Endothelial cell of umbilical vein (primary cell): ENCODE measurements around the gene CHST11. TPM values are rescaled to one million over a fixed set of nuclear protein-coding genes. Genes with fewer than 3 reads are reported as not detected.

Experiments
- BruUV-seq: library from RNA; stranded (reverse); fragments of 400-500 nt; replicated peaks from 2 replicates; lab custom pipeline; 2021; lab: Mats Ljungman, UMichigan
- CTCF ChIA-PET: fragments of 300-600, 350-600 bp; sonication (Branson Sonifier 250); formaldehyde crosslinking; loops from one replicate; lab custom pipeline; 2021; ENCODE audit warnings: antibody characterized with exemption, inconsistent platforms; lab: Charles Lee
- POLR2A ChIA-PET: fragments of 300-600, 350-600 bp; sonication (Branson Sonifier 250); formaldehyde crosslinking; loops from one replicate; lab custom pipeline; 2021; ENCODE audit warnings: antibody characterized with exemption, inconsistent platforms; lab: Charles Lee
- DNase-seq: peaks from one replicate; pipeline ENCODE4 v3.0.0-alpha.2; 2011; ENCODE audit warnings: low read depth, low spot score
- FAIRE-seq: peaks from 2 replicates; lab custom pipeline; 2011; peaks lifted over from hg19 to GRCh38; lab: Jason Lieb, UNC
- H2AFZ ChIP-seq: 2 replicates; pipeline ENCODE4 v1.6.0; 2012; ENCODE audit warnings: low read depth, low read length, control low read depth, inconsistent platforms
- H3K27ac ChIP-seq: 2 replicates; pipeline ENCODE4 v1.5.1; 2011; ENCODE audit warnings: low read depth, mild to moderate bottlenecking, control low read depth, low read length, moderate library complexity; ENCODE audit not compliant: insufficient read depth
- H3K27me3 ChIP-seq, 2 experiments: 2 replicates each; pipeline versions ENCODE4 v1.6.0 to v1.6.1; 2011; ENCODE audit warnings: low read length in 2 of 2, mixed read lengths in 1 of 2; ENCODE audit not compliant: control insufficient read depth in 2 of 2, insufficient read depth in 2 of 2
- H3K36me3 ChIP-seq, 2 experiments: 2 replicates in 1 of 2; 3 replicates in 1 of 2; pipeline ENCODE4 v1.5.1; 2011; ENCODE audit warnings: low read length in 2 of 2, mild to moderate bottlenecking in 1 of 2, moderate library complexity in 1 of 2; ENCODE audit not compliant: control insufficient read depth in 2 of 2, insufficient read depth in 2 of 2; ENCODE audit errors: extremely low read depth in 1 of 2
- H3K4me1 ChIP-seq: 3 replicates; pipeline ENCODE4 v1.5.1; 2011; ENCODE audit warnings: mild to moderate bottlenecking, low read length; ENCODE audit not compliant: control insufficient read depth, insufficient read depth; ENCODE audit errors: extremely low read depth
- H3K4me2 ChIP-seq: 2 replicates; pipeline ENCODE4 v1.6.1; 2011; ENCODE audit warnings: low read length, control low read depth, mixed read lengths; ENCODE audit not compliant: insufficient read depth
- H3K4me3 ChIP-seq, 3 experiments: fragments of 200-600 bp in 1 of 3; sonication (generic), shearing (Covaris generic) in 1 of 3; replicated peaks in 1 of 3; 2 replicates each; pipeline ENCODE4 v1.5.1; 2011 to 2016; ENCODE audit warnings: control low read depth in 3 of 3, low read length in 3 of 3, mild to moderate bottlenecking in 2 of 3, inconsistent platforms in 1 of 3, low read depth in 1 of 3, moderate library complexity in 1 of 3; ENCODE audit not compliant: insufficient read depth in 1 of 3
- H3K79me2 ChIP-seq: 2 replicates; pipeline ENCODE4 v1.6.0; 2012; ENCODE audit warnings: low read length, inconsistent platforms; ENCODE audit not compliant: control insufficient read depth, insufficient read depth
- H3K9ac ChIP-seq: replicated peaks from 2 replicates; pipeline ENCODE3; 2011; ENCODE audit warnings: low read length, control low read depth; ENCODE audit not compliant: insufficient read depth; ENCODE audit errors: extremely low read depth
- H3K9me1 ChIP-seq: replicated peaks from 3 replicates; pipeline ENCODE4 v1.6.0; 2011; ENCODE audit warnings: mild to moderate bottlenecking, low read length; ENCODE audit not compliant: control insufficient read depth, insufficient read depth; ENCODE audit errors: extremely low read depth
- H3K9me3 ChIP-seq: replicated peaks from 2 replicates; pipeline ENCODE4 v1.5.1; 2012; ENCODE audit warnings: low read length, inconsistent platforms; ENCODE audit not compliant: control insufficient read depth, insufficient read depth
- H4K20me1 ChIP-seq: replicated peaks from 2 replicates; pipeline ENCODE3; 2011; ENCODE audit warnings: mild to moderate bottlenecking, low read length; ENCODE audit not compliant: control insufficient read depth, insufficient read depth; ENCODE audit errors: extremely low read depth
- CTCF ChIP-seq, 2 donors: IDR thresholded peaks; 1 replicate in 1 of 2; 2 replicates in 1 of 2; pipeline ENCODE4 v1.5.1; 2011; ENCODE audit warnings: low read length in 2 of 2, mild to moderate bottlenecking in 2 of 2, moderate library complexity in 2 of 2, control low read depth in 1 of 2, inconsistent platforms in 1 of 2, low read depth in 1 of 2; ENCODE audit not compliant: insufficient read depth in 1 of 2; ENCODE audit errors: extremely low read depth in 1 of 2
- EZH2 ChIP-seq: IDR thresholded peaks from 2 replicates; pipeline ENCODE4 v1.6.1; 2012; ENCODE audit warnings: borderline replicate concordance, low read depth, mild to moderate bottlenecking, moderate library complexity, low read length, inconsistent platforms; ENCODE audit not compliant: severe bottlenecking
- FOS ChIP-seq: IDR thresholded peaks from 2 replicates; pipeline ENCODE4 v1.6.1; 2011; ENCODE audit warnings: mild to moderate bottlenecking, low read length, moderate library complexity, borderline replicate concordance; ENCODE audit not compliant: insufficient read depth
- GATA2 ChIP-seq: IDR thresholded peaks from 2 replicates; pipeline ENCODE4 v1.7.0; 2011; ENCODE audit warnings: low read depth, mild to moderate bottlenecking, moderate library complexity, mixed read lengths, low read length; ENCODE audit not compliant: insufficient read length, insufficient read depth
- JUN ChIP-seq: IDR thresholded peaks from 2 replicates; pipeline ENCODE4 v1.6.1; 2011; ENCODE audit warnings: borderline replicate concordance, low read depth; ENCODE audit not compliant: insufficient read length, insufficient read depth
- MAX ChIP-seq: IDR thresholded peaks from 2 replicates; pipeline ENCODE4 v1.6.1; 2011; ENCODE audit not compliant: insufficient read depth, insufficient read length
- MYC ChIP-seq: IDR thresholded peaks from one replicate; pipeline ENCODE4 v1.6.1; 2011; ENCODE audit warnings: mild to moderate bottlenecking, low read depth, low read length
- POLR2A ChIP-seq: IDR thresholded peaks from 2 replicates; pipeline ENCODE4 v1.6.1; 2012; ENCODE audit warnings: low read depth, mild to moderate bottlenecking, control low read depth, low read length
- POLR2AphosphoS5 ChIP-seq: IDR thresholded peaks from 2 replicates; pipeline ENCODE4 v1.6.1; 2012; ENCODE audit warnings: low read depth, mild to moderate bottlenecking, control low read depth, low read length, moderate library complexity; ENCODE audit not compliant: insufficient read depth
- dilution Hi-C: fragments of 300-500 bp; cut with MboI; formaldehyde crosslinking; loops from one replicate; pipeline ENCODE4 v1.15.0; 2019; ENCODE audit warnings: low sequenced_read_pairs; ENCODE audit not compliant: extremely low pct_ligation_motif_present
- intact Hi-C: fragments of 100-400 bp; cut with micrococcal nuclease; formaldehyde crosslinking; loops from one replicate; pipeline ENCODE4 v1.10.0; 2022
- polyA plus RNA-seq, 4 experiments: library from polyadenylated mRNA; depleted of rRNA in 3 of 4; stranded (reverse) in 3 of 4; unstranded in 1 of 4; fragments of >200 nt; gene quantifications; 2 replicates each; pipeline versions ENCODE4 v1.2.1 to v1.2.3, GENCODE V29; 2011 to 2012; ENCODE audit warnings: missing spikeins in 1 of 4
- total RNA-seq: library from RNA; stranded (reverse); gene quantifications from 2 replicates; pipeline ENCODE4 v1.2.3, GENCODE V29; 2021

Gene CHST11
- total and polyA plus RNA-seq, 2 donors (not counting 3 experiments of a cell fraction or from before 2014, with no cell fraction given) = 19.7 to 20.9 TPM

- POLR2A ChIA-PET = no interaction called here
These were observed 345.5 kb downstream of the CHST11 start for GRCh38 chr12:104802208-104802607.

GRCh38 chr12:104805186-104805585 lies 348.4 kb downstream of the CHST11 start:
- no peaks in the 10 kb centered on the region for H3K9me1 ChIP-seq
- no peak overlapping the region for H3K9ac ChIP-seq
- H3K4me3 ChIP-seq = no peak overlapping the region
- BruUV-seq = no TSS peak
- FAIRE-seq = no peak
- H2AFZ ChIP-seq = no peak overlapping the region
- no peak overlapping the region for H3K4me2 ChIP-seq
- CTCF ChIA-PET = interaction anchor here (0.9 to 1.1 kb wide), 3 partner anchors 9 to 13 kb away, joined by 3 to 4 read pairs (median 3); no protein-coding TSS in a partner anchor
- no peak for TF ChIP-seq MYC
- TF ChIP-seq JUN = no peak
- TF ChIP-seq EZH2 = no peak
- no peak for TF ChIP-seq POLR2AphosphoS5
- TF ChIP-seq CTCF (IDR thresholded peaks at IDR 0.05; ENCODE audit: extremely low read depth in 1 of 2, insufficient read depth in 1 of 2, low read depth in 1 of 2, low read length in 2 of 2) = no peak
- TF ChIP-seq FOS = no peak
- no peak for TF ChIP-seq MAX
- no peak for TF ChIP-seq POLR2A
- TF ChIP-seq GATA2 = no peak
- intact Hi-C loops = no loop called here
- H3K36me3 ChIP-seq = no peaks in the 10 kb centered on the region
- no peak for DNase-seq
- no peaks in the 10 kb centered on the region for H4K20me1 ChIP-seq
- H3K4me1 ChIP-seq = peaks cover 8% of the 10 kb centered on the region
- POLR2A ChIA-PET = no interaction called here
- no peaks in the 10 kb centered on the region for H3K9me3 ChIP-seq
- H3K79me2 ChIP-seq = no peaks in the 10 kb centered on the region
- dilution Hi-C loops = no loop called here
- no peaks in the 10 kb centered on the region for H3K27me3 ChIP-seq
- no peak overlapping the region for H3K27ac ChIP-seq

More at GRCh38 chr12:104802208-104802607, 345.5 kb downstream of the CHST11 start:
- DNase-seq (peak; percentile 24), FAIRE-seq (no peak)
- Histone ChIP-seq H3K9ac (no peak overlapping the region), H3K4me1 (peaks cover 8% of the 10 kb centered on the region), H3K9me1 (no peaks in the 10 kb centered on the region), H4K20me1 (no peaks in the 10 kb centered on the region), H3K4me2 (peak overlapping the region; percentile 49), H3K9me3 (no peaks in the 10 kb centered on the region), H3K79me2 (no peaks in the 10 kb centered on the region), H3K27ac (no peak overlapping the region), H3K27me3 (no peaks in the 10 kb centered on the region), H2AFZ (no peak overlapping the region), H3K4me3 (no peak overlapping the region), H3K36me3 (no peaks in the 10 kb centered on the region)
- intact Hi-C loops = no loop called here
- peak; percentile 17 for TF ChIP-seq FOS
- no peak for TF ChIP-seq POLR2A
- dilution Hi-C loops = no loop called here
- CTCF ChIA-PET = interaction anchor here (0.9 to 1.4 kb wide), 2 partner anchors 9 to 420 kb away, joined by 3 to 6 read pairs; no protein-coding TSS in a partner anchor
- BruUV-seq = no TSS peak
